AML-193 (cell line): ENCODE results near the gene CRYAA.
"Not testable (repeated sequence)": the region's sequence is repeated elsewhere in the genome, so short reads cannot be mapped to it uniquely, and the experiment has no call there.

Experiments used
- DNase-seq, 2 experiments: peaks; one replicate each; lab custom pipeline; 2025; lab: John Stamatoyannopoulos, UW

CRYAA gene

DNA sequence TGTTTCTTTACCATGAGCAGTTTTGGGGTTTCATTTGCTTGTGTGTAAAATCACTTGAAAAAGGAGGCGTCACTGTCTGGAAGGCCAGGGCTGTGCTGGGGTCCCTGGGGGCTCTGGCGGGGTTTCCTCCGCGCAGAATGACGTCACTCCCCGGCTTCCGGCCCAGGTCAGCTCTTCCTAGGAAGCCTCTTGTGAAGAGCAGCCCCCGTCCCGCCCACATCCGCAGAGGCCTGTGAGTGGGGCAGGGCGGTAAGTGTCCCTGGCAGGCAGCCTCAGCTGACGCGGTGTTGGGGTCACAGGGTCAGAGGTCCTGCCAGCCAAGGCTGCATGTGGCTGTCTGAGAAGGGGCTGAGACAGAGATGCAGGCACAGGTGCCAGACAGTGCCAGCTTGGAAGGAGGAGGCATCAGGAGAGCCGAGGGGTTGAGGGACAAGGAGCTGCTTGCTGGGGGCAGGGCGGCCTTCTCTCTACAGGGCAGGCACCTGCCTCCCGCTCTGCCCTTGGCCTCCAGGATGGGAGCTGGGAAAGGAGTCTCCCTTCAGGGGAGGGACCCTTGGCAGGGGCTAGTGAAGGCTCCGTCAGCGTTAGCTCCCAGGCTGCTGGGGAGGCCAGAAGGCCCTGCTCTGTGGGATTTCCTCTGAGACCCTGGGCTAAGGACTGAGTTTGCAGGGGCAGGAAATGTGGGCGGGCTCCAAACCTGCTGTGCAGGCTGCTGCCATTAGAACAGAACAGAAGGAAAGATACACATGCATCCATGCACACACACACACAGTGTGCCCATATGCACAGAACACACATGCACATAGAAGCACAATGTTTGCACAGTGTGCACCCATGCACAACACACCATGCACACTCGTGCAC lies 8.5 kb downstream of the CRYAA start:
- not testable (repeated sequence) for DNase-seq

- not testable (repeated sequence) for DNase-seq
Measured at GRCh38 chr21:43178175-43178826, 9.5 kb downstream of the CRYAA start.

DNA sequence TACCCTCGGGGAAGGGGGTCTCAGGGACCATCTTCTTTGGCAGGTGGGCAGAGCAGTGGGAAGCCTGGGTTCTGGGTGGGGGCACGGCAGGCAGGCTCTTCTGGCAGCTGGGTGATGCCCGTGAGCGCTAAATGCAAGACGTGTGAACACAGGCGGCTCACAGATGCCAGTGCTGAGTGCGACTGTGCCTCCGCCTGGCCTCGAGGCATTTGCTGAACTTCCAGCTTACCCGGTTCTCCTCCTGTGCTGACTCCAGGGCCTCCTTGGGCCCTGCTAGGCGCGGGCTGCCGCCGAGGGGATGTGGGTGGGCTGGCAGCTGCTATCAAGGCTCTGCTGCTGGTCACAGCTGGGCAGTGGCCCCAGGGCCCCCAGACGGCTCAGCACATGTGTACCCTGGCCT lies 12.2 kb downstream of the CRYAA start:
- not testable (repeated sequence) for DNase-seq

DNA sequence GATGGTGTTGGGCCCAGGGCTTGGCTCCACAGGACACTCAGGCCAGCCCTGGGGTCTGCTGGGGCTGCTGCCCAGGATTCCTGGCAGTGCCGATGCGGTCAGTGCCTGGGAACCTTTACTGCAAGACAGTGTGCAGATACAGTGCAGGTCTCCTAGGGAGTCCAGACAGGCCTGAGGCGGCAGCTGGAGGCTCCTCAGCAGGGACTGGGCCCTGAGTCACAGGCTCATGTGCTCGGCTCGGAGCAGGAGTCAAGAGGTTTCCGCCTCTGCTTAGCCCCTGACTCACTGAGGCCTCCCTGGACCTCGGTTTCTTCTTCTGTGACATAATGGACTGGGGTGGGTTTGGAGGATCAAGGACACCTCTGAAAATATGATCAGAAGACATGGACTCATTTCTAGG lies 18.5 kb downstream of the CRYAA start:
- not testable (repeated sequence) for DNase-seq

- no peak for DNase-seq
Measured at GRCh38 chr21:43187715-43188114, 18.9 kb downstream of the CRYAA start.

GRCh38 chr21:43188181-43188580 lies 19.4 kb downstream of the CRYAA start:
- DNase-seq: no peak

DNA sequence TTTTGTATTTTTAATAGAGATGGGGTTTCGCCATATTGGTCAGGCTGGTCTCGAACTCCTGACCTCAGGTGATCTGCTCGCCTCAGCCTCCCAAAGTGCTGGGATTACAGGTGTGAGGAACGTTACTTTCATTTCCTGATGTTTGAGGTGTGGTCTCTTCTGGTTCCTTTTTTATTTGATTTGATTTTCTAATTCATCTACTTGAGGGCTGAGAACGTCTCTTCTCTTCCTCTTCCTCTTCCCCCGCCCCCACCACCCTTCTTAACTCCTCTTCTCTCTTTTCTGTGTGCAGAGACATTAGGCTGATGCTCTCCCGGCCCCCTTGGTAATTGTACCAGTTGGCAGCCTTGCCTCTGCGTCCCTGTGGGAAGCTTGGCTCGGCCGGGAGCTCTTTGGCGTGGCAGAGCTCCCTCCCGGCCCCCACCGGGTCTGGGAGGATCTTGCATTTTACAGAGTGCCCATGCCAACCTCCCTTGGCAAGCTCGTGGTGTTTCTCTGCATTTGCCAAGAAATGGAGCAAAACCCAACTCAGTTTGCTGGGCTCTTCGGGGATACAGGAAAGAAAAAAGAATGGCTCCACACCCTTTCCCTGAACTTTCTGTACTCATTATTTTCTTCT lies 19.9 kb downstream of the CRYAA start:
- DNase-seq: no peak

- no peak for DNase-seq
Measured at GRCh38 chr21:43189936-43190335, 21.1 kb downstream of the CRYAA start.

GRCh38 chr21:43190544-43190943 lies 21.7 kb downstream of the CRYAA start:
- no peak for DNase-seq

DNA sequence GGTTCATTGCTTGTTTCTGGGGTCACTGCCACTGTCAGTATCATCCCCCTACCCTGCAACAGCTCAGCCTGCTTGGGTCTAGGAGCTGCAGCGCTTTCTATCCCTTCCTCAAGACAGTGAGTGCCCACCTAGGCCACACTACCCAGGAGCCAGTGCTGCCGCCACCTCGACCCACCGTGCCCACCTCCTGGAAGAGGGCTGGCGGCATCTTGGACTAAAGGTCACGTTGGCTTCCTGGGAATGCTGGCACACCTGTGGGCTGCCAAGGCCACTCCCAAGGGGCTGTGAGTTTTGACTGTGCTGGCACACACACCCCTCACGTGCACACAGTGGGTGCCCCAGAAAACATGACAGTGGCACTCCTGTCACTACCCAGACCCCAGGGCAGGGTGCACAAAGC lies 22.1 kb downstream of the CRYAA start:
- no peak for DNase-seq

DNA sequence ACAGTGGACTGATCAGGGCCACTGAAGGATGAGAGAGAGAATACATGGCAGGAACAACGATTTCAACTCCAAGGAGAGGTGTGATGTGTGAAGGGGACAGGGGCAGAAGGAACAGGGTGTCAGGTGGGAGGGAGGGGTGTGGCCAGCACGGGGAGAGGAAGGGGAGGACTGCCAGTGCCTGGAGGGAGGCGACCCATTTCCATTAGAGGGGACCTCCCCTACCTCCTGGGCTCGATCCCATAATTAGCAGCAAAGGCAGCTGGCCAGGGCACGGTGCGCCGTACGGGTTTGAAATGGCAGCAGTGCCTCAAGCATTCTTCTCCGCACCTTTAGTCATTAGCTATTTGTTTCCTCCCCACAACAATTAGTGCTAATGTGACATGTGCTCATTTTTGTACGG lies 22.7 kb downstream of the CRYAA start:
- DNase-seq: no peak

- DNase-seq: no peak
Measured at GRCh38 chr21:43191971-43192370, 23.2 kb downstream of the CRYAA start.

GRCh38 chr21:43192501-43193081 lies 23.8 kb downstream of the CRYAA start:
- no peak for DNase-seq

DNA sequence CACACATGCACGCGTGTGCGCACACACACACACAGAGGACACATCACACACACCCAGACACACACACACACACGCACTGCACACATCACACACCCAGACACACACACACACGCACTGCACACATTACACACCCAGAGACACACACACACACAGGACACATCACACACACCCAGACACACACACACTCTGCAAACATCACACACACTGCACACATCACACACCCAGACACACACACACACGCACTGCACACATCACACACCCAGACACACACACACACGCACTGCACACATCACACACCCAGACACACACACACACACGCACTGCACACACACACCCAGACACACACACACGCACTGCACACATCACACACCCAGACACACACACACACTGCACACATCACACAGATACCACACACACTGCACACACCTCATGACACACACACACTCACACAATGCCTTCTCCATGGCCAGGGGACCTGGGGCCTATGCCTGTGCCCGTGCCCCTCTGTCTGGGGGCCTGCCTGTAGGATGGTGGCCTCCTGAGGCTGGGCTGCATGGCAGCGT lies 24.4 kb downstream of the CRYAA start:
- DNase-seq: no peak

- DNase-seq: no peak
Measured at GRCh38 chr21:43193651-43194302, 25.0 kb downstream of the CRYAA start.

- DNase-seq: no peak
Measured at GRCh38 chr21:43194303-43195120, 25.7 kb downstream of the CRYAA start.

DNA sequence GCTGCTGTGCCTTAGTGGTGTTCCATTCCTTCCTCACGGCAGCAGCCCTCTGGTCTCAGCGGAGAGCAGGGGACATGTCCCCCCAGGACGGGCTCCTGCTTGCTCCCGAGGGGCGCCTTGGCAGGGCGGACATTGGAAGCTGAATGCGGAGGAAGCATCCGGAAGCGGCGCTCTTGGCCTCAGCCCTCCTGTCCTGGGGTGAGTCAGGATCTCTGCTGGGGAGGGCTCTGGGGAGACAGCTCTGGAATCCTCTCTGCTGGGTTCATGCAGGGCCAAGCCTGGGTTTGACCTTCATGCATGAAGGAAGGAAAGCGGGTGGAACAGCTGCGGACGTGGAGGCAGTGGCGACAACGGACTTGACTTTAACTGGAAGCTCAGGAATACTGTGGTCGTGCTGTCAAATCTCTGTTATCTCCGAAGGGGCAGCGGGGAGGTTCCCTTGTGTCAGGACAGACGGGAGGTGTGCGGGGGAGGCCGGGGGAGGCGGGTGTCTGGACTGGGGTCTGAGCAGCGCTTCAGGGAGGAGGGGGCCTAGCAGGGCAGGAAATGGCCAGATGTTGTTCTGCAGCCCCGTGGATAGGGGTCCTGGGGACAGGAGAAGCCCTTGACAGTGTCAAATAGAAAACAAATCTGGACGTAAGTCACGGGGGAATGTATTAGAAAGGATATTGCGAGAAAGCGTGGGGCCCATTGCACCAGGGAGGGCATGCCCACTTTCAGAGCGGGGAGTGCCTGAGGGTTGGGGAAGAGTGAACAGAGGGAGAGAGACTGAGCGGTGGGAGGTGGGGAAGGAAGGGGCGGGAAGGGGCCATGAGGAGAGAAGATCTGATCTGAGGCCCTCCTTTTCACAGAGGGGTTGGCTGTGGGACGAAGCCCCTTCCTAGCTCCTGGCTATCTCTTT lies 26.6 kb downstream of the CRYAA start:
- no peak for DNase-seq

DNA sequence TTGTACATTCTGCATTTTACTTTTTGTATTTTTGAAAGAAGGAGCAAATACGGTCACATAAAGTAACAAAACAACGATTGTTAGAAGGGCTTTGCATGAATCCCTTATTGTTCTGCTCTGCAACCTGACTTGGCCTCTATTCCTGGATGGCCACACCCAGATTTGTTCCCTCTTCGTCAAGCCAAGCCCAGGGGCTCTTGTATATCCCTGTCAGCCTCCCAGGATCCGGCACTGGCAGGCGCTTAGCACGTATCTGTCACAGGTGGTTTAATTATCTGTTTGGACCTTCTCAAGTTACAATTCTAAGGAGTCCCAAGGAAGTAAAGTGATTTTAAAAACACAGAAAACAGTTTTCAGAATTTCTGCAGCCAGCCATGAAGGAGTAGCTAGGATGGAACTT lies 28.0 kb downstream of the CRYAA start:
- DNase-seq: no peak

- DNase-seq: no peak
Measured at GRCh38 chr21:43198376-43198775, 29.6 kb downstream of the CRYAA start.

DNA sequence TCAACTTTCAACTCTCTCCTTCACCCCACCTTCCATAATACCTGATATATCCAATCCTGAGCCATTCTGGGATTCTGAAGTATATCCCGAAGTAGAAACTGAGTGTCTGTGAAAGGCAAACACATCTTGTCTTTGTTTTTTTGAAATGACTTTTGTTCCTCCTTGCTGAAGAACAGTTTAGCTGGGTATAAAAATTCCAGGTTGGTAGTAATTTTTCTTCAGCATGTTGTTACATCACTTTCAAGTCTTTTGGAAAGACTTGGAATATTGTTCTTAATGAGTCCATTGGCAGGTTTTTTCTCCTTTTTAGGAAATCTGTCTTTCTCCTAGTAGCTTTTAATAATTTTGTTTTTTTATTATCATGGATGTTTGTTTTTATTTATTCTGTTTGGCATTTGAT lies 32.7 kb downstream of the CRYAA start:
- no peak for DNase-seq
